Bronchial epithelial cell (primary cell): ENCODE results near the gene CCM2. TPM values are rescaled to one million over a fixed set of nuclear protein-coding genes. Genes with fewer than 3 reads are reported as not detected.
A peak's percentile ranks its signal among the peaks of the same experiment; 100 is the strongest.

Experiments
- DNase-seq: peaks from one replicate; pipeline ENCODE4 v3.0.0-alpha.2; 2010; ENCODE audit warnings: low read depth
- FAIRE-seq: peaks from 2 replicates; lab custom pipeline; 2011; peaks lifted over from hg19 to GRCh38; lab: Jason Lieb, UNC
- H3K27me3 ChIP-seq: 2 replicates; pipeline ENCODE4 v1.5.1; 2011; ENCODE audit warnings: low read length; ENCODE audit not compliant: control insufficient read depth, insufficient read depth
- H3K36me3 ChIP-seq: 2 replicates; pipeline ENCODE4 v1.5.1; 2011; ENCODE audit warnings: low read length; ENCODE audit not compliant: control insufficient read depth, insufficient read depth
- H3K4me3 ChIP-seq: 2 replicates; pipeline ENCODE4 v1.5.1; 2011; ENCODE audit warnings: mild to moderate bottlenecking, low read depth, low read length, control low read depth
- CTCF ChIP-seq: IDR thresholded peaks from 2 replicates; pipeline ENCODE4 v1.5.1; 2011; ENCODE audit warnings: mild to moderate bottlenecking, moderate library complexity, low read length, control low read depth, inconsistent platforms; ENCODE audit not compliant: insufficient read depth, severe bottlenecking
- total RNA-seq: library from RNA; depleted of rRNA; stranded (reverse); fragments of >200 nt; gene quantifications from 2 replicates; pipeline ENCODE4 v1.2.1, GENCODE V29; 2014

CCM2 gene
- 45.0 and 49.9 TPM in 2 replicates for total RNA-seq

- H3K36me3 ChIP-seq, result no peaks in the 10 kb centered on the region
- no peak for DNase-seq
- H3K4me3 ChIP-seq, result peak within 1 kb of the TSS; percentile 55
- no peak for TF ChIP-seq CTCF
- H3K27me3 ChIP-seq, result no peaks in the 10 kb centered on the region
- no peak for FAIRE-seq
Observed at GRCh38 chr7:45000093-45001032, at the start of gene CCM2. TSS of gene CCM2 (plus strand) at chr7:45000201. CDS start at chr7:45000334, 133 bp downstream.

GRCh38 chr7:44953156-44953555, 46.8 kb upstream of the CCM2 start:
- DNase-seq, result no peak
- Histone ChIP-seq H3K36me3 (no peaks in the 10 kb centered on the region), H3K4me3 (no peak overlapping the region), H3K27me3 (no peaks in the 10 kb centered on the region)
- no peak for TF ChIP-seq CTCF
- no peak for FAIRE-seq

- no peaks in the 10 kb centered on the region for H3K27me3 ChIP-seq
- H3K36me3 ChIP-seq, result no peaks in the 10 kb centered on the region
- no peak for TF ChIP-seq CTCF
- FAIRE-seq, result no peak
- no peak overlapping the region for H3K4me3 ChIP-seq
- no peak for DNase-seq
Observed at GRCh38 chr7:44955733-44956132, 44.3 kb upstream of the CCM2 start.

GRCh38 chr7:44956157-44956766, 43.7 kb upstream of the CCM2 start:
- Histone ChIP-seq H3K27me3 (no peaks in the 10 kb centered on the region), H3K36me3 (no peaks in the 10 kb centered on the region), H3K4me3 (no peak overlapping the region)
- DNase-seq, result no peak
- no peak for TF ChIP-seq CTCF
- no peak for FAIRE-seq

GRCh38 chr7:44958645-44959344, 41.2 kb upstream of the CCM2 start:
- TF ChIP-seq CTCF, result no peak
- DNase-seq, result no peak

More at GRCh38 chr7:44958645-44959344, 41.2 kb upstream of the CCM2 start:
- FAIRE-seq, result no peak
- H3K27me3 ChIP-seq, result peaks cover 7% of the 10 kb centered on the region
- H3K4me3 ChIP-seq, result no peak overlapping the region
- no peaks in the 10 kb centered on the region for H3K36me3 ChIP-seq
